Upper lobe of left lung (tissue), 4 donors: Measurements from ENCODE around the gene CPNE4.

Experiments used
- EP300 ChIP-seq, 4 donors: sonication (generic); formaldehyde crosslinking; IDR thresholded peaks; one replicate each; pipeline ENCODE4 v1.5.1; 2017; ENCODE audit warnings: antibody characterized with exemption in 4 of 4, control low read depth in 2 of 4
- POLR2A ChIP-seq, 4 donors: fragments of 450-650 bp; IDR thresholded peaks; one replicate each; pipeline ENCODE4 v1.5.1; 2016 to 2017; ENCODE audit warnings: antibody characterized with exemption in 4 of 4, mild to moderate bottlenecking in 2 of 4
- POLR2AphosphoS5 ChIP-seq, 2 donors: sonication (generic); formaldehyde crosslinking; IDR thresholded peaks; one replicate each; pipeline ENCODE4 v1.5.1; 2017; ENCODE audit warnings: antibody characterized with exemption in 2 of 2

DNA sequence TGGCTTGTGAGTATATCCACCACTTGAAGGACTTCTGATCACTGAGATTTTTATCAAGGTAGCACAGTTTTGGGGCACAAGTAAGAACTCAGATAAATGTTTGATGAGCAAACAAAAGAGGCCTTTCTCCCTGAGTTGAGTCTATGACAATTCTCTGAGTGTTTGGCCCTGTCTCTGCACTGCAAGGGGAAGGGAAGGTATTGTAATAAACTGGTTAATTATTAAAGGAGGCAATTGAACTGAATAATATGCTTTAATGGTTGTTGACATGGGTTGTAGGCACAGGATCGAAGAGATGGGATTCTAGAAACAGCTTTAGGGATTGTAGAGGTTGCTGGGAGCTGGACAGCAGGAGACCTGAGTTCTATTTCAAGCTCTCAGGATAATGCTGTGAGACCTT, 437.0 kb downstream of the CPNE4 start:
- no peak for TF ChIP-seq EP300 (IDR thresholded peaks at IDR 0.05)
- no peak for TF ChIP-seq POLR2A (IDR thresholded peaks at IDR 0.05)
- TF ChIP-seq POLR2AphosphoS5 (IDR thresholded peaks at IDR 0.05), result no peak
